Measurements from ENCODE around the gene GRK6.

DNA sequence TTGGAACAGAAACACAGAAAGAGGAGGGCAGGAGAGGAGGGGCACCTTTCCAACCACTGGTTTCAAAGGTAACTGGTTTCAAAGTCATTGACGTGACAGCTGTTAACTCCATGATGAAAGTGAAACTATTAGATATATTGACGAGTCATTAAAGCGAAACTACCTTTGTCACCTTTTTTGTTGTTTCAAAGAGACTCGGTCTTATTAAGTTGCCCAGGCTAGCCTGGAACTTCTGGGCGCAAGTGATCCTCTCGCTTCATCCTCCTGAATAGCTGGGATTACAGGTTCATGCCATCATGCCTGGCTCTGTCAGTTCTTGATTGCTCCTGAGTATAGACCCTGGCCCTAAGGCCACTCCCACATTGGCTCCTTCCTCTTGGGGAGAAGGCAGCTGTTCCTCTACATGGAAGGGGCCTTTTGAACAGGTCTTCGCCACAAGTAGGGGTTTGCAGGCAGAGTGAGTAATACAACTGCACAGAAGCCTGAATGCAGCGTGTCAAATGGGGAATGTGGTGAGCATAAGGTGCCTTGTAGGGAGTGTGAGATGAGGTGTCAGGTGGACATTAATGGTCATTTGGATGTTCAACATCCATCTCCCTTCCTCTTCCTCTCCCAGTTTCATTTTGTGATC, 13.8 kb upstream of the GRK6 start:
- no peak for TF ChIP-seq CTCF (IDR thresholded peaks at IDR 0.05 in 2 of 3, conservative IDR thresholded peaks at IDR 0.05 in 1 of 3; ENCODE audit: insufficient read depth in 2 of 3, low read depth in 1 of 3, low read length in 3 of 3)
- no peak for TF ChIP-seq ZFP36 (IDR thresholded peaks at IDR 0.05; ENCODE audit: low read depth, low read length, partially characterized antibody)
- TF ChIP-seq SMC3 (conservative IDR thresholded peaks at IDR 0.05; ENCODE audit: insufficient read depth, low read depth, low read length), result no peak
- no peak for TF ChIP-seq GTF2F1 (IDR thresholded peaks at IDR 0.05; ENCODE audit: low read depth, low read length)
- no peak for TF ChIP-seq STAG1 (CRISPR knock-in tag; IDR thresholded peaks at IDR 0.05; ENCODE audit: borderline replicate concordance)
- TF ChIP-seq TAF1 (IDR thresholded peaks at IDR 0.05; ENCODE audit: control insufficient read depth, extremely low read depth, insufficient read depth, low read length, severe bottlenecking), result no peak
- TF ChIP-seq YY1 (IDR thresholded peaks at IDR 0.05; ENCODE audit: borderline replicate concordance in 1 of 3, control insufficient read depth in 1 of 3, extremely low read depth in 1 of 3, insufficient read depth in 3 of 3, insufficient read length in 1 of 3, insufficient replicate concordance in 2 of 3, low read depth in 1 of 3, low read length in 2 of 3), result no peak

Measured in K562 (cell line).